KOPT-K1 (cell line): ENCODE measurements around the gene ARHGAP24.

Experiments used
- H3K27ac ChIP-seq: fragments of 200-600 bp; sonication (generic); 2 replicates; pipeline ENCODE4 v1.5.1; 2016; ENCODE audit warnings: antibody characterized with exemption, mild to moderate bottlenecking, low read depth, low read length; ENCODE audit not compliant: poor library complexity, severe bottlenecking
- H3K36me3 ChIP-seq: fragments of 200-600 bp; sonication (generic); 2 replicates; pipeline ENCODE4 v1.5.1; 2017; ENCODE audit warnings: antibody characterized with exemption, mild to moderate bottlenecking, low read length, moderate library complexity; ENCODE audit not compliant: insufficient read depth
- H3K9me3 ChIP-seq: fragments of 200-600 bp; sonication (generic); 2 replicates; pipeline ENCODE4 v1.5.1; 2017; ENCODE audit warnings: antibody characterized with exemption, low read length, mild to moderate bottlenecking; ENCODE audit not compliant: insufficient read depth, poor library complexity, severe bottlenecking

ARHGAP24 gene

GRCh38 chr4:85726555-85726954 is 251.6 kb downstream of the ARHGAP24 start:
- H3K36me3 ChIP-seq: no peaks in the 10 kb centered on the region
- no peaks in the 10 kb centered on the region for H3K9me3 ChIP-seq
- no peak overlapping the region for H3K27ac ChIP-seq

DNA sequence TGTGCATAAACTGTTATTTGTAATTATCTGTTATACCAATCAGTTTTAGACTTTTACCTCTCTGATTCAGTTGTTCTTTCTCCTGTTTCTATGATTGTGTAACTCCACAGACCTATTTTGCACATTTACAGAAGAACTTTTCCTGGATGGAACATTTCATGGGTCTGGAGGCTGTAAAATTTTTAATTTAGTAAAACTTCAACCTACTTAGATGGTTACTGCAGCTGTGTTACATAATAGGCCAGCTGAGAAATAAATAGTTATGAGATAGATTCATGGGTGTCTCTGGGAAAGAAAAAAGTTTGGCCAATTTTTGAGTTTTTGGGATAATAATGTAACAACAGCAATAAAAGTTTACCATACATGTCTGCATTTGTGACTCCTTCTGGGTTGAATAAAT is 253.5 kb downstream of the ARHGAP24 start:
- H3K36me3 ChIP-seq: no peaks in the 10 kb centered on the region
- H3K27ac ChIP-seq: no peak overlapping the region
- H3K9me3 ChIP-seq: no peaks in the 10 kb centered on the region

GRCh38 chr4:85732124-85732523 is 257.2 kb downstream of the ARHGAP24 start:
- Histone ChIP-seq H3K9me3 (no peaks in the 10 kb centered on the region), H3K27ac (no peak overlapping the region), H3K36me3 (no peaks in the 10 kb centered on the region)

- H3K9me3 ChIP-seq: no peaks in the 10 kb centered on the region
- H3K36me3 ChIP-seq: no peaks in the 10 kb centered on the region
- no peak overlapping the region for H3K27ac ChIP-seq
Measured at GRCh38 chr4:85733798-85734197, 258.8 kb downstream of the ARHGAP24 start.

GRCh38 chr4:85734424-85734831 is 259.5 kb downstream of the ARHGAP24 start:
- Histone ChIP-seq H3K27ac (no peak overlapping the region), H3K9me3 (no peaks in the 10 kb centered on the region), H3K36me3 (no peaks in the 10 kb centered on the region)

DNA sequence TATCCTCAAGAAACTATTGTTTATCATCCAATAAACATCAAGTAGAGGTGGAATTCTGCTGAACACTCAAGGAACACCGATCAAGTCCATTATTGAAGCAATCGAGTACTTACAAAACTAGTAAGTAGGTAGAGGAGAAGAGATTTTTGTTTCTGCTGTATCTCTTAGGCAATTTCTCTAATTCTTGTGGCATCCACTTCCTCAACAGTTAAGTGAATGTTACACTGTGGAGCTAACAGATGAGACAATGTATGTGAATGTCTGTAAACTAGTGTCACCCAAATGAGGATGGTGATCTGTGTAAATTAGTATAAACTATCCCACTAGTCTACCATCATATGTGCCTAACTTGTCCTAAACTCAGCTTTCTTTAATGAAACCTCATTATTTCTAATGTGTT is 261.6 kb downstream of the ARHGAP24 start:
- Histone ChIP-seq H3K9me3 (no peaks in the 10 kb centered on the region), H3K27ac (no peak overlapping the region)

DNA sequence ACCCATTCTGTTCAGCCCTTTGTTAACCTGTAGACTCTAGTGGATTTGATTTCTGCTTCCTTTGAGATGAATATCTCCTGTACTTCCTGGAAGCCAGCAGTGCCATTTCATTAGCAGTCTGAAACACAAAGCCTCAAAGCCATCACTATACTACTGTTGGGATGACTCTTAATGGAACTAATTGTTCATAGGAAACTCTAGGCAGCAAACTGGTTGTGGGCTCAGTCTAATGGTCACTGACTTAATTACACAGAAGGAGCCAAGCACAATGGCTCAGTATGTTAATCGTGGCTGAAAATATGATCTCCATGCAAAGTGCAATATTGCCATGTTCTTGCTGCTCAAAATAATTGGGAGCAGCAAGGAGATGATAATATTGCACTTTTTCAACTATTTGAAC is 262.3 kb downstream of the ARHGAP24 start:
- H3K36me3 ChIP-seq: no peaks in the 10 kb centered on the region
- H3K27ac ChIP-seq: no peak overlapping the region
- H3K9me3 ChIP-seq: no peaks in the 10 kb centered on the region

More for the DNA sequence above, 261.6 kb downstream of the ARHGAP24 start:
- no peaks in the 10 kb centered on the region for H3K36me3 ChIP-seq

DNA sequence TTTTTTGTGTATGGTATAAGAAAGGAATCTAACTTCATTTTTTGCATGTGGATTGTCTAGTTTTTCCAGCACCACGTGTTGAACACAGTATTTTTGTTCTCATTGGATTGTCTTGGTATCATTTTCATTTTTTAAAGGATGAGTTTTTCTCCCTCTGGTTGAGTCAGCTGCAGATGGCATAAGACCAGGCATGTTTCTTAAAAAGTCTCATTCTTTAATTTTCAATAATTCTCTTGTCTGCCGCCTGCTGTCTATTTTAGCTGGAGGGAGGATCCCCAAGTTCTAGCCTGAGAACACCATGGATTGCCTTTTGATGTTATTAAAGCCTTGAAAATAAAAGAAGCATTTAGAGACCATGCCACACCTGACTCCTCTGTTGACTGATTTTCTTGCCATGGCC is 263.8 kb downstream of the ARHGAP24 start:
- H3K9me3 ChIP-seq: no peaks in the 10 kb centered on the region
- H3K27ac ChIP-seq: no peak overlapping the region
- H3K36me3 ChIP-seq: no peaks in the 10 kb centered on the region

- Histone ChIP-seq H3K9me3 (no peaks in the 10 kb centered on the region), H3K36me3 (no peaks in the 10 kb centered on the region), H3K27ac (no peak overlapping the region)
Measured at GRCh38 chr4:85740431-85740861, 265.5 kb downstream of the ARHGAP24 start.

DNA sequence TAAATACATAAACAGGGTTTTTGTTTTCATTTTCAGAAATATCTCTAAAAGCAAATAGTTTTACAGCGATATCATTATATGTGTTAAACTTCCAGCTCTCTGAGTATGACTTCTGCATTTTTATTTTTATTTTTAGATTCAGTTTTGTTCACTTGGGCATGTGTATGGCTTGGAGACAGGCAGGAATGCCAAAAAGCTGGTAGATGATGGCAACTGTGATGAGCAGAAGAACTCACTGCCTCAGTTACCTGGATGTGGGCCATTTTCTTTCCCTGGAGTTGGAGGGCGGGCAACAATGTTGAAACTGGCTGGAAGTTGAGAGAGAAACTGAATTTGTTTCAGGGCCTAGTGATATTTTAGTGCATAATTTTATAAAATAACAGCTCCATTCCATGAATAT is 266.4 kb downstream of the ARHGAP24 start:
- no peaks in the 10 kb centered on the region for H3K9me3 ChIP-seq
- no peaks in the 10 kb centered on the region for H3K36me3 ChIP-seq
- H3K27ac ChIP-seq: no peak overlapping the region

GRCh38 chr4:85741921-85742591 is 267.1 kb downstream of the ARHGAP24 start:
- Histone ChIP-seq H3K9me3 (no peaks in the 10 kb centered on the region), H3K27ac (no peak overlapping the region), H3K36me3 (no peaks in the 10 kb centered on the region)

GRCh38 chr4:85744950-85745349 is 270.0 kb downstream of the ARHGAP24 start:
- Histone ChIP-seq H3K9me3 (no peaks in the 10 kb centered on the region), H3K27ac (no peak overlapping the region)

DNA sequence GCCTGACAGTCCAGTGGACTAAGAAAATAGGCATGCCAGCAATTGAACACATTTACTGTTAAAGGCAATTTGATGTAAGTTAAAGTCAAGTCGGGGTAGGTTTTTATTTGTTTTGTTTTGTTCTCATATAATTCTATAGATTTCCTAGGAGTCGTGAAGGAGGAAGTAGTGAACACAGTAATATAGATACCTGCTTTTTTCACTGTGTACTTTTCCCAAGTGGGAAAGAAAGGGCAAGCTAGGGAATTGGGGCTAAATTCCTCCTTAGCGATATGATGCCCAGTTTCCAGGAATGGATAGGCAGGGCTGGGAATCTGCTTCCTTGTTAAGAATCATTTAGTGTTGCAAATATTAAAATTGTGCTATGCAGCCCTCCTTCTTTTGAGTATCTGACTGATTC is 271.0 kb downstream of the ARHGAP24 start:
- no peak overlapping the region for H3K27ac ChIP-seq
- H3K9me3 ChIP-seq: no peaks in the 10 kb centered on the region
- H3K36me3 ChIP-seq: no peaks in the 10 kb centered on the region

More at GRCh38 chr4:85744950-85745349, 270.0 kb downstream of the ARHGAP24 start:
- H3K36me3 ChIP-seq: no peaks in the 10 kb centered on the region

- H3K27ac ChIP-seq: no peak overlapping the region
Measured at GRCh38 chr4:85747882-85748491, 273.0 kb downstream of the ARHGAP24 start.

GRCh38 chr4:85748654-85749053 is 273.7 kb downstream of the ARHGAP24 start:
- Histone ChIP-seq H3K27ac (no peak overlapping the region), H3K9me3 (no peaks in the 10 kb centered on the region)

More at GRCh38 chr4:85747882-85748491, 273.0 kb downstream of the ARHGAP24 start:
- Histone ChIP-seq H3K9me3 (no peaks in the 10 kb centered on the region), H3K36me3 (no peaks in the 10 kb centered on the region)

GRCh38 chr4:85751866-85752265 is 276.9 kb downstream of the ARHGAP24 start:
- H3K27ac ChIP-seq: no peak overlapping the region
- H3K36me3 ChIP-seq: no peaks in the 10 kb centered on the region
- H3K9me3 ChIP-seq: no peaks in the 10 kb centered on the region

More at GRCh38 chr4:85748654-85749053, 273.7 kb downstream of the ARHGAP24 start:
- no peaks in the 10 kb centered on the region for H3K36me3 ChIP-seq
